ENCODE data around the gene ABHD10. TPM values are rescaled to one million over a fixed set of nuclear protein-coding genes. Genes with fewer than 3 reads are reported as not detected.

The ABHD10 gene
- total RNA-seq (2022; extraction: Qiagen RNA extraction; ENCODE audit: low read depth): 19.8 to 27.1 TPM (median 22.4 TPM) in 5 replicates

DNA sequence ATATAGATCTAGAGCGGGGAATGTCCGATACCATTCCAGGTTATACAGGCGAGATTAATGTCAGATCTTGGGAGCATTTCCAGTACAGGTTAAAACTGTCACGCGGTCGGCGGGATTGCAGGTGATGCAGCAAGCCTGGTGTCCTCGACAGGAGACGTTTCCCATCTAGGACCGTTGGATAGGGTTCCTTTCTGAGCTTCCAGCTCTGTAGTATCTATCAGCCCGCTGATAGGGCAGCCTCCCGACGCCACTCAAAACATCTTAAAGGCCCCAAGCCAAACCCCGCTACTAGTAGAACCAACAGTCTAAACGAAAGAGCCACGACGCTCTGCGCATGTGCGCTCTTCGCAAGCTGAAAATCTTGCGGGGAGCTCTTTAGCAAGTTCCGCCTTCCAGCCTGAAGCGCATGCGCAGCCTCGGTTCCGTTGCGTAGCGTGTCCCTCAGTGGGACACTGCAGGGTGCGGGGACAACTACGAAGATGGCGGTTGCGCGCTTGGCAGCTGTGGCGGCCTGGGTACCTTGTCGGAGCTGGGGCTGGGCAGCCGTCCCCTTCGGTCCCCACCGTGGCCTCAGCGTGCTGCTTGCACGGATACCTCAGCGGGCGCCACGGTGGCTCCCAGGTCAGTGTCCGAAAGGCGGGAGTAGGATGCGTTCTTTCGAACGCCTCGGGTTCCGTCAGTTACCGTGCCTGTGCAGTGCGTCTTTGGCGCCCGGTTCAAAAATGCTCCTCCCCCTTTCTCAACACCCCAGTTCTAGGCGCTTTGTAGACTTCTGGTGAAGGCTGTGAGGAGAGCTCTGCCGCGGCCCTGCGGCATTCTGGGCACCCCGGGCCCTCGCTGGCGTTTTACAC, at the start of gene ABHD10:
Gene ABHD10 (plus strand): TSS at position 444 of the 851 bp plus-strand sequence. CDS start 36 bp downstream, at position 480.

DNA sequence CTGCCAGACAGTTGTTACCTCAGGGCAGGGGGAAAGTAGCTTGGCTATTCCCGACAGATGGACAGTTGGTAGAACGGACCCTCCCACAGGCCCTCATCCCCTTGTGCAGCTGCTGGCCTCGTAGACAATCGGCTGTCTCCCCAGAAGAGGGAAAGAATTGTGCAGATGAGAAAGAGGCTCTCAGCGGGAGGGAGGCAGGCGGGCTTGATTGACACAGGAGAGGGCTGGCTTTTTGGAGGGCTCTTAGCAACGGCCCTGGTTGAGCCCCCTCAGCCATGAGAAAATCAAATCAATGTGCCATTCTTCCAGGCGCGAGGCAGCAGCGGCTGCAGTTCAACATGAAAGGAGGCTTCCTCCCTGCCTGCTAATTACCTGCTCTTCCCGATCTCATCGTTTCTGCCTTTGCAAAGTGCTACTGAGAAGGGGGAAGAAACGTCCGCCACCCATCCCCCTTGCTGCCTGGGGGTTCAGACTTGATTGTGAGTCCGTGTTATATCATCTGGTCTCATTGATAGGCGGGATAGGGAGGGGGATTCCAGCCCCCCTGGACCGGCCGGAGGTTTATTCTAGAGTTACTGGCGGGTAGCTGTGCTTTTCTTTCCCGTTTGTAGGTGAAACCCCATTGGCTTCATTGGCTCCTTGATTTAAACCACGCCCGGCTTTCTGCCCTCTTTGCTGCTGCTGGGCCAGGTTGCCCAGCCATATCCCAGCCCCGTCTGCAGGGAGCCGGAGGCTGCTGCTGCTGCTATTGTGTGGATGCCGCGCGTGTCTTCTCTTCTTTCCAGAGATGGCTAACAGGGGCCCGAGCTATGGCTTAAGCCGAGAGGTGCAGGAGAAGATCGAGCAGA, 20.0 kb downstream of the ABHD10 start, which contains the start of gene TAGLN3:
Gene TAGLN3 (plus strand): TSS at position 287 of the 848 bp plus-strand sequence. CDS start 501 bp downstream, at position 788.

DNA sequence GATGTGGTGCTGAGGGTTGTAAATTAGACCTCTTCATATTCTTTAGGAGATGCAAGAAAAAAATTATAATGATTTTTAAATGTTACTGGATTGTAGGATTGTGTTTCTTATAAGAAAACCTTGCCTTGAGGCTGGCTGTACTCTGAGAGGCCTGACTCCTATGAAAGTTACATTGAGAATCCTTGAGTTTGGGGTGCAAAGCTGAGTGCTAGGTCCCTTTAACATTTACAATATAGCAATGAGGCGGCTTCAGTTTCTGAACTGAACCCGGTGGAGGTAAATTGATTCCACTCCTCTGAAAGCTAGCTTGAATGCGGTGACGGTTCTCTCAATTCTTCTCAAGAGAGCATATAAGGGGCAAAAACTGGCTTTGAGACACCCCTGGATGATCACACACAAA, 55.6 kb downstream of the ABHD10 start, which contains the start of gene TMPRSS7:
Gene TMPRSS7 (plus strand): TSS at position 301 of the 400 bp plus-strand sequence. CDS start 110 bp downstream, outside the sequence.

Other genes starting within 250 kb of the ABHD10 start
- gene PHLDB2, start 119.8 kb upstream of the ABHD10 start, total RNA-seq (2022; extraction: Qiagen RNA extraction; ENCODE audit: low read depth): 16.3 to 27.0 TPM (median 25.5 TPM) in 5 replicates
- gene TAGLN3, start 19.9 kb downstream of the ABHD10 start, total RNA-seq (2022; extraction: Qiagen RNA extraction; ENCODE audit: low read depth): not detected in 5 replicates
- gene TMPRSS7, start 55.7 kb downstream of the ABHD10 start, total RNA-seq (2022; extraction: Qiagen RNA extraction; ENCODE audit: low read depth): 0.05 to 0.08 TPM (median 0.07 TPM) in 3 of 5 replicates, not detected in the others
- 11.5 to 16.0 TPM (median 13.8 TPM) in 5 replicates for gene C3orf52, start 107.4 kb downstream of the ABHD10 start, total RNA-seq (2022; extraction: Qiagen RNA extraction; ENCODE audit: low read depth)
- gene GCSAM, start 154.2 kb downstream of the ABHD10 start, total RNA-seq (2022; extraction: Qiagen RNA extraction; ENCODE audit: low read depth): not detected in 5 replicates

All from A549 treated with CpdA at 1 μM for 4 hours (cell line).